UCSD-AML1 (cell line): Measurements from ENCODE around the gene CLINT1.
"Not testable (repeated sequence)": the region's sequence is repeated elsewhere in the genome, so short reads cannot be mapped to it uniquely, and the experiment has no call there.

Experiments
- DNase-seq: peaks from one replicate; lab custom pipeline; 2025; ENCODE audit not compliant: unreplicated experiment; lab: John Stamatoyannopoulos, UW

The CLINT1 gene

GRCh38 chr5:157864067-157864466 lies 5.1 kb upstream of the CLINT1 start:
- DNase-seq, result peak; percentile 17

DNA sequence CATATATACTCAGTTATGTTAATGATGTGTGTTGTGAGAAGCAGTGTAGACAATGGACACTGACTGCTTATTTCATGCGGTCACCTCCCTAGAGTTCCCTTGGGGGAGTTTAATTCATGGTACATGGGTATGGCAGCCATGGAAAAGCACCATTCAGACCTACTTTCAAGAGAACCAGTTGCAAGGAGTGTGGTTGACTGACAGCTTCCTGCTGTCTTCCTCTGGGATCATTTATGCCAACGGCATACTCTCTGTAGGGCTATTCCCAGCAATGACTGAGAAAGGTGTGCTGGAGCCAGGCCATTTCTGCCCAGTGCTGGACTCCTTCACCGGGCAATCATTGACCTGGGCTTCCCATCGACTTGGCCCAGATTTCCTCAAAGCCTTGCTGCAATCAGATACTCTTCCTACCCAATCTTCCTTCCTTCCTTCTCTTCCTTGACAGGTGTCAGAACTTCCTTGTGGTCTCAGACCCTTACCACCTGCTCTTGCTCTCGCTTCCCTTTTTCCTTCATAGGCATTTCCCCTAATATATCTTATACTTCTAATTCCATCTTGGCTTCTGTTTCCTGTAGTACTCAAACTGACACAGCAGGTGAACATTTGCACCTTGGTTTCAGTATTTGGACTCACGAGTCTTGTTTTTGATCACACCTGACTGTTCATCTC lies 3.4 kb upstream of the CLINT1 start:
- no peak for DNase-seq

- DNase-seq, result no peak
Observed at GRCh38 chr5:157860898-157861890, 2.2 kb upstream of the CLINT1 start.

DNA sequence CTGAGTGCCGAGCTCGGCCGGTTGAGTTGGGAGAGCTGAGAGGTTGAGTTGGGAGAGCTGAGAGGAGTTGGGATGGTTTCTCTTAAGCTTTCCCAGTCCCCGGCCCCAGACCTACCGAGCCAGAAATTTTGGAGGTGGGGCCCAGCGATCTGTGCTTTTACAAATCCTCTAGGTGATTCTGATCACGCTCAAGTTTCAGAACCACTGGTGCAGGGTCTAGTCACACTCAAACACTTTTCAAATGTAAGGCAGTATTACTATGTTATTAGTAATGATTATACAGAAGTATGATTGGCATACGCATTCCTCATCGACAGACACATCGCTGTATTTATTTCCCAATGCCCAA lies 256 bp upstream of the CLINT1 start:
- no peak for DNase-seq

GRCh38 chr5:157857816-157858526 lies 974 bp downstream of the CLINT1 start:
- DNase-seq, result no peak

DNA sequence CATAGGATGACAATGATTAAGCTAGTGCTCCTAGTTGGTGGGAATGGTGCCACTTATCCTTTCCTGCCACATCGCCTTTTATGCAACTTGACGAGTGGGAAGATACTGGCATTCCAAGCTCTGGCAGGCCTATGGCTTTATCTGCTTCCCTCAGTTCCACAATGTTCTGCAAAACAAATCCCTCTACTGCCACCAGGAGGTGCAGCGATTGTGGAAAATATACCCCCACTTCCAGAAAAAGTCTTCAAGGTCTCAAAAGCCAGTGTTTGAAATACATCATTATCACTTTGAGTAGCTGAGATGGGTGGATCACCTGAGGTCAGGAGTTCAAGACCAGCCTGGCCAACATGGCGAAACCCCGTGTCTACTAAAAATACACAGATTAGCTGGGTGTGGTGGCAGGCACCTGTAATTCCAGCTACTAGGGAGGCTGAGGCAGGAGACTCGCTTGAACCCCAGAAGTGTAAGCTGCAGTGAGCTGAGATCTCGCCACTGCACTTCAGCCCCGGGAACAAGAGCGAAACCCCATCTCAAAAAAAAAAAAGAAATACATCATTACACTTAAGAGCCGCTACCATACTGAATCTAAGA lies 3.4 kb downstream of the CLINT1 start:
- DNase-seq, result peak; percentile 33

GRCh38 chr5:157853365-157853764 lies 5.6 kb downstream of the CLINT1 start:
- DNase-seq, result not testable (repeated sequence)

DNA sequence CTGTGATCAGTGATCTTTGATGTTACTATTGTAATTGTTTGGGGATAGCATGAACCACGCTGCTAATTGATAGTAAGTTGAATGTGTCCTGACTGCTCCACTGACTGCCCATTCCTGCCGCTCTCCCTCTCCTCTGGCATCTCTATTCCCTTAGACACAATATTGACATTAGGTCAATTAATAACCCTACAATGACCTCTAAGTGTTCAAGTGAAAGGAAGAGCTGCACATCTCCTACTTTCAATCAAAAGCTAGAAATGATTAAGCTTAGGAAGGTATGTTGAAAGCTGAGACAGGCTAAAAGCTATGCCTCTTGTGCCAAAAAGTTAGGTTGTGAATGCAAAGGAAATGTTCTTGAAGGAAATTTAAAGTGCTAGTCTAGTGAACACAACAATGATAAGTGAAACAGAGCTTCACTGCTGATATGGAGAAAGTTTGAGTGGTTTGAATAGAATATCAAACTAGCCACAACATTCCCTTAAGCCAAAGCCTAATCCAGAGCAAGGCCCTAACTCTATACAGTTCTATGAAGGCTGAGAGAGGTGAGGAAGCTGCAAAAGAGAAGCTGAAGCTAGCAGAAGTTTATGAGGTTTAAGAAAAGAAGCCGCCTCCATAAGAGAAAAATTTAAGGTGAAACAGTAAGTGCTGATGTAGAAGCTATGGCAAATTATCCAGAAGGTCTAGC lies 12.9 kb downstream of the CLINT1 start:
- DNase-seq, result no peak

GRCh38 chr5:157842787-157843186 lies 16.2 kb downstream of the CLINT1 start:
- no peak for DNase-seq

- no peak for DNase-seq
Observed at GRCh38 chr5:157842185-157842584, 16.8 kb downstream of the CLINT1 start.

- no peak for DNase-seq
Observed at GRCh38 chr5:157839157-157839795, 19.7 kb downstream of the CLINT1 start.

GRCh38 chr5:157836121-157836753 lies 22.7 kb downstream of the CLINT1 start:
- no peak for DNase-seq

- DNase-seq, result no peak
Observed at GRCh38 chr5:157835041-157835440, 23.9 kb downstream of the CLINT1 start.

GRCh38 chr5:157828944-157829639 lies 29.9 kb downstream of the CLINT1 start:
- DNase-seq, result no peak

GRCh38 chr5:157828105-157828943 lies 30.6 kb downstream of the CLINT1 start:
- no peak for DNase-seq

GRCh38 chr5:157827423-157827822 lies 31.5 kb downstream of the CLINT1 start:
- DNase-seq, result no peak

DNA sequence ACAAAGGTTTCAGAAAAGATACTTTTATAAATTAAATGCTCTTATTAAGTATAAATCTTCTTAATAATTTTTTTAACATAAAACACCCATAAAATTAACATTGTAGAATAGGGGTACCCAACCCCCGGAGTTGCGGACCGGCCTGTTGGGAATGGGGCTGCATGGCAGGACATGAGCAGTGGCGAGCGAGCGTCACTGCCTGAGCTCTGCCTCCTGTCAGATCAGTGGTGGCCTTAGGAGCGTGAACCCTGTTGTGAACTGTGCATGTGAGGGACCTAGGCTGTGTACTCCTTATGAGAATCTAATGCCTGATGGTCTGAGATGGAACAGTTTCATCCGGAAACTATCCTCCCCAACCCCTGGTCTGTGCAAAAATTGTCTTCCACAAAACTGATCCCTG lies 35.3 kb downstream of the CLINT1 start:
- no peak for DNase-seq
